ENCODE data around the gene TM4SF18.

TM4SF18 gene

GRCh38 chr3:149378478-149379309, 45.3 kb upstream of the TM4SF18 start:
- no peak for DNase-seq (ENCODE audit: extremely low read depth, insufficient read length)
- H3K36me3 ChIP-seq (ENCODE audit: control insufficient read depth, insufficient read depth, low read length), result no peaks in the 10 kb centered on the region
- TF ChIP-seq CTCF (IDR thresholded peaks at IDR 0.05; ENCODE audit: insufficient read depth, low read length, poor library complexity, severe bottlenecking), result no peak
- no peak overlapping the region for H3K4me3 ChIP-seq (replicated peaks; ENCODE audit: low read depth, low read length)
- H3K27me3 ChIP-seq (replicated peaks; ENCODE audit: control insufficient read depth, insufficient read depth, low read length), result no peaks in the 10 kb centered on the region

GRCh38 chr3:149377408-149378364, 44.2 kb upstream of the TM4SF18 start, which contains the start of gene TM4SF1:
Gene TM4SF1 (minus strand): TSS chr3:149377649. CDS start chr3:149377547, 102 bp downstream.
- H3K36me3 ChIP-seq (ENCODE audit: control insufficient read depth, insufficient read depth, low read length), result no peaks in the 10 kb centered on the region
- H3K4me3 ChIP-seq (replicated peaks; ENCODE audit: low read depth, low read length), result no peak within 1 kb of the TSS

GRCh38 chr3:149376718-149377407, 43.4 kb upstream of the TM4SF18 start:
- H3K4me3 ChIP-seq (replicated peaks; ENCODE audit: low read depth, low read length), result no peak overlapping the region
- TF ChIP-seq CTCF (IDR thresholded peaks at IDR 0.05; ENCODE audit: insufficient read depth, low read length, poor library complexity, severe bottlenecking), result no peak
- no peak for DNase-seq (ENCODE audit: extremely low read depth, insufficient read length)
- H3K36me3 ChIP-seq (ENCODE audit: control insufficient read depth, insufficient read depth, low read length), result no peaks in the 10 kb centered on the region
- no peaks in the 10 kb centered on the region for H3K27me3 ChIP-seq (replicated peaks; ENCODE audit: control insufficient read depth, insufficient read depth, low read length)

More at GRCh38 chr3:149377408-149378364, 44.2 kb upstream of the TM4SF18 start, which contains the start of gene TM4SF1:
- no peak for TF ChIP-seq CTCF (IDR thresholded peaks at IDR 0.05; ENCODE audit: insufficient read depth, low read length, poor library complexity, severe bottlenecking)
- no peaks in the 10 kb centered on the region for H3K27me3 ChIP-seq (replicated peaks; ENCODE audit: control insufficient read depth, insufficient read depth, low read length)
- DNase-seq (ENCODE audit: extremely low read depth, insufficient read length), result no peak

DNA sequence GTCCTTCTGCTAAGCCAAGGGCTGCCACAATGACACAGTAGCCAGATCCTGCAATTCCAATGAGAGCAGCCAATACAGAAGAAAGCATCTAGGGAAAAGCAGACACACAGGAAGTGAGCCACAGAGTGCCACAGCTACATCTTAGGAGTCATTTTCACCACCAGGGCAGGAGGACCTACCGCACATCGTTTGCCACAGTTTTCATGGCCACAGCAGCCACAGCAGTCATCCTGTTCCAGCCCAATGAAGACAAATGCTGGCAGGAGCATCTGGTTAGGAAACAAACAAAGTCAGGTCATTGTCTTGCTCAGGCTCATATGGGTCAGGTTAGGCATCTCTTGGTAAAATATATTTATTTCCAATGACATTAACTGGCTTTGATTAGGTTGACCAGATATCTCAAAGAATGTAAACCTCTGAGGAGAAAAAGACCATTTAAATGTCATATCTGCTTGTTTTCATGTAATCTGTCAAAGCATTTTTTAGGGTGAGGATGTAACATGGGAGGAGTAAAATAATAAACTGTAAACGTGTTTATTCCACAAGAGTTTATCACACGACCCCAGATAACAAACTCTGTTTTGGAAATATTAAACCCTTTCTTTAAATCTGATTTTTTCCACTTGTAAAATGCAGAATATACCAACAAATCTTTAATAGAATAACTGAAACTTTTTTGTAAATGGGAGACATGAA, 42.2 kb upstream of the TM4SF18 start:
- no peak for TF ChIP-seq CTCF (IDR thresholded peaks at IDR 0.05; ENCODE audit: insufficient read depth, low read length, poor library complexity, severe bottlenecking)
- Histone ChIP-seq H3K36me3 (ENCODE audit: control insufficient read depth, insufficient read depth, low read length) (no peaks in the 10 kb centered on the region), H3K4me3 (replicated peaks; ENCODE audit: low read depth, low read length) (no peak overlapping the region), H3K27me3 (replicated peaks; ENCODE audit: control insufficient read depth, insufficient read depth, low read length) (no peaks in the 10 kb centered on the region)
- DNase-seq (ENCODE audit: extremely low read depth, insufficient read length), result no peak

All from GM06990 (cell line).